T-helper 9 cell (primary cell): ENCODE data around the gene ERAL1.
"Not testable (repeated sequence)": the region's sequence is repeated elsewhere in the genome, so short reads cannot be mapped to it uniquely, and the experiment has no call there.

Experiments used
- DNase-seq: peaks from one replicate; pipeline ENCODE4 v3.0.0-alpha.2; 2020

The ERAL1 gene

GRCh38 chr17:28855336-28855679 is 492 bp downstream of the ERAL1 start:
- DNase-seq = no peak

GRCh38 chr17:28856028-28856574 is 1.3 kb downstream of the ERAL1 start:
- no peak for DNase-seq

- no peak for DNase-seq
Measured at GRCh38 chr17:28857905-28858800, 3.3 kb downstream of the ERAL1 start.

- DNase-seq = no peak
Measured at GRCh38 chr17:28858801-28859355, 4.1 kb downstream of the ERAL1 start.

- DNase-seq = no peak
Measured at GRCh38 chr17:28860363-28860808, 5.6 kb downstream of the ERAL1 start.

- no peak for DNase-seq
Measured at GRCh38 chr17:28861393-28862203, 6.8 kb downstream of the ERAL1 start.

- no peak for DNase-seq
Measured at GRCh38 chr17:28862561-28862960, 7.7 kb downstream of the ERAL1 start.

GRCh38 chr17:28863953-28864352 is 9.1 kb downstream of the ERAL1 start:
- DNase-seq = no peak

- no peak for DNase-seq
Measured at GRCh38 chr17:28864991-28865849, 10.4 kb downstream of the ERAL1 start.

- no peak for DNase-seq
Measured at GRCh38 chr17:28865946-28866752, 11.3 kb downstream of the ERAL1 start.

- no peak for DNase-seq
Measured at GRCh38 chr17:28867276-28867675, 12.5 kb downstream of the ERAL1 start.

GRCh38 chr17:28871056-28871579 is 16.3 kb downstream of the ERAL1 start:
- no peak for DNase-seq

GRCh38 chr17:28873839-28874238 is 19.0 kb downstream of the ERAL1 start:
- no peak for DNase-seq

GRCh38 chr17:28874750-28875149 is 19.9 kb downstream of the ERAL1 start:
- DNase-seq = no peak

- DNase-seq = no peak
Measured at GRCh38 chr17:28875848-28876550, 21.2 kb downstream of the ERAL1 start.

- DNase-seq = not testable (repeated sequence)
Measured at GRCh38 chr17:28877150-28877711, 22.4 kb downstream of the ERAL1 start.

GRCh38 chr17:28878158-28878910 is 23.5 kb downstream of the ERAL1 start:
- no peak for DNase-seq

- no peak for DNase-seq
Measured at GRCh38 chr17:28878981-28879380, 24.2 kb downstream of the ERAL1 start.

- no peak for DNase-seq
Measured at GRCh38 chr17:28879886-28880571, 25.2 kb downstream of the ERAL1 start.
